HUES6 (cell line): ENCODE data around the gene DPH3.

Experiments used
- H3K27ac ChIP-seq: 2 replicates; pipeline ENCODE4 v1.7.0; 2013; ENCODE audit warnings: low read depth, mild to moderate bottlenecking, low read length, inconsistent platforms
- H3K27me3 ChIP-seq: 2 replicates; pipeline ENCODE4 v1.6.1; 2013; ENCODE audit warnings: low read length; ENCODE audit not compliant: control insufficient read depth, insufficient read depth
- H3K36me3 ChIP-seq: 2 replicates; pipeline ENCODE4 v1.6.1; 2013; ENCODE audit warnings: low read length; ENCODE audit not compliant: control insufficient read depth, insufficient read depth
- H3K4me1 ChIP-seq: 2 replicates; pipeline ENCODE4 v1.6.1; 2013; ENCODE audit warnings: low read length; ENCODE audit not compliant: control insufficient read depth, insufficient read depth
- H3K4me3 ChIP-seq: 2 replicates; pipeline ENCODE4 v1.5.1; 2013; ENCODE audit warnings: low read depth, low read length
- H3K9ac ChIP-seq: one replicate; pipeline ENCODE4 v1.6.1; 2013; ENCODE audit warnings: mild to moderate bottlenecking, low read length
- H3K9me3 ChIP-seq: 2 replicates; pipeline ENCODE4 v1.6.1; 2013; ENCODE audit warnings: low read depth, low read length; ENCODE audit not compliant: control insufficient read depth, insufficient read depth

The DPH3 gene

GRCh38 chr3:16254916-16255315 lies 9.8 kb downstream of the DPH3 start:
- no peaks in the 10 kb centered on the region for H3K4me1 ChIP-seq
- no peak overlapping the region for H3K27ac ChIP-seq
- no peak overlapping the region for H3K9ac ChIP-seq
- H3K4me3 ChIP-seq = no peak overlapping the region
- no peaks in the 10 kb centered on the region for H3K27me3 ChIP-seq
- H3K9me3 ChIP-seq = no peaks in the 10 kb centered on the region
- H3K36me3 ChIP-seq = peaks cover 11% of the 10 kb centered on the region

- Histone ChIP-seq H3K27me3 (no peaks in the 10 kb centered on the region), H3K4me3 (no peak overlapping the region), H3K36me3 (no peaks in the 10 kb centered on the region), H3K27ac (no peak overlapping the region), H3K9me3 (no peaks in the 10 kb centered on the region), H3K4me1 (no peaks in the 10 kb centered on the region), H3K9ac (no peak overlapping the region)
Observed at GRCh38 chr3:16253601-16254000, 11.1 kb downstream of the DPH3 start.

- Histone ChIP-seq H3K9me3 (no peaks in the 10 kb centered on the region), H3K27me3 (no peaks in the 10 kb centered on the region), H3K4me1 (peaks cover under 1% of the 10 kb centered on the region; the same call in 1 of the 2 replicates), H3K27ac (no peak overlapping the region), H3K4me3 (no peak overlapping the region), H3K9ac (no peak overlapping the region), H3K36me3 (no peaks in the 10 kb centered on the region)
Observed at GRCh38 chr3:16252988-16253387, 11.8 kb downstream of the DPH3 start.

- Histone ChIP-seq H3K36me3 (no peaks in the 10 kb centered on the region), H3K9ac (no peak overlapping the region), H3K4me1 (peaks cover 6% of the 10 kb centered on the region), H3K9me3 (no peaks in the 10 kb centered on the region), H3K27me3 (no peaks in the 10 kb centered on the region), H3K4me3 (no peak overlapping the region), H3K27ac (no peak overlapping the region)
Observed at GRCh38 chr3:16252243-16252978, 12.3 kb downstream of the DPH3 start.

GRCh38 chr3:16251316-16252085 lies 13.2 kb downstream of the DPH3 start:
- Histone ChIP-seq H3K36me3 (no peaks in the 10 kb centered on the region), H3K27me3 (no peaks in the 10 kb centered on the region), H3K9ac (no peak overlapping the region), H3K4me1 (peaks cover 7% of the 10 kb centered on the region), H3K9me3 (no peaks in the 10 kb centered on the region), H3K4me3 (no peak overlapping the region), H3K27ac (no peak overlapping the region)

GRCh38 chr3:16249886-16250285 lies 14.9 kb downstream of the DPH3 start:
- H3K36me3 ChIP-seq = no peaks in the 10 kb centered on the region
- H3K27ac ChIP-seq = no peak overlapping the region
- no peaks in the 10 kb centered on the region for H3K27me3 ChIP-seq
- no peak overlapping the region for H3K4me3 ChIP-seq
- H3K4me1 ChIP-seq = peaks cover 11% of the 10 kb centered on the region
- no peak overlapping the region for H3K9ac ChIP-seq
- no peaks in the 10 kb centered on the region for H3K9me3 ChIP-seq

GRCh38 chr3:16249336-16249735 lies 15.4 kb downstream of the DPH3 start:
- Histone ChIP-seq H3K27me3 (no peaks in the 10 kb centered on the region), H3K9me3 (no peaks in the 10 kb centered on the region), H3K36me3 (no peaks in the 10 kb centered on the region), H3K9ac (no peak overlapping the region), H3K4me3 (no peak overlapping the region), H3K27ac (no peak overlapping the region), H3K4me1 (peaks cover 11% of the 10 kb centered on the region)

GRCh38 chr3:16248556-16248955 lies 16.2 kb downstream of the DPH3 start:
- Histone ChIP-seq H3K27ac (no peak overlapping the region), H3K4me3 (no peak overlapping the region), H3K4me1 (peaks cover 11% of the 10 kb centered on the region), H3K36me3 (no peaks in the 10 kb centered on the region), H3K9ac (no peak overlapping the region), H3K27me3 (no peaks in the 10 kb centered on the region), H3K9me3 (no peaks in the 10 kb centered on the region)

GRCh38 chr3:16247282-16248061 lies 17.3 kb downstream of the DPH3 start:
- H3K9ac ChIP-seq = no peak overlapping the region
- H3K27ac ChIP-seq = no peak overlapping the region
- no peaks in the 10 kb centered on the region for H3K27me3 ChIP-seq
- H3K4me1 ChIP-seq = peaks cover 11% of the 10 kb centered on the region
- H3K9me3 ChIP-seq = no peaks in the 10 kb centered on the region
- no peak overlapping the region for H3K4me3 ChIP-seq
- H3K36me3 ChIP-seq = no peaks in the 10 kb centered on the region

- Histone ChIP-seq H3K4me3 (no peak overlapping the region), H3K9ac (no peak overlapping the region), H3K4me1 (peaks cover 11% of the 10 kb centered on the region), H3K27ac (no peak overlapping the region), H3K27me3 (no peaks in the 10 kb centered on the region), H3K9me3 (no peaks in the 10 kb centered on the region), H3K36me3 (no peaks in the 10 kb centered on the region)
Observed at GRCh38 chr3:16245609-16246008, 19.1 kb downstream of the DPH3 start.
